HG02885 (cell line): ENCODE data around the gene PABPC3.

ENCODE experiments used
- ATAC-seq: cut with Tn5 transposase; IDR thresholded peaks from one replicate; pipeline ENCODE4 v1.9.1; 2021; ENCODE audit warnings: mild to moderate bottlenecking; ENCODE audit not compliant: unreplicated experiment, poor library complexity

The PABPC3 gene

GRCh38 chr13:25110956-25111584 lies 15.1 kb downstream of the PABPC3 start:
- no peak for ATAC-seq

- ATAC-seq: no peak
These were observed 15.6 kb downstream of the PABPC3 start for GRCh38 chr13:25111585-25111956.

- ATAC-seq: no peak
These were observed 16.8 kb downstream of the PABPC3 start for GRCh38 chr13:25112695-25113255.

GRCh38 chr13:25114220-25114619 lies 18.3 kb downstream of the PABPC3 start:
- ATAC-seq: peak; percentile 85

GRCh38 chr13:25116044-25116443 lies 20.1 kb downstream of the PABPC3 start:
- no peak for ATAC-seq

- ATAC-seq: no peak
These were observed 21.4 kb downstream of the PABPC3 start for GRCh38 chr13:25117312-25117711.

GRCh38 chr13:25118378-25118905 lies 22.5 kb downstream of the PABPC3 start:
- no peak for ATAC-seq

GRCh38 chr13:25130944-25131343 lies 35.0 kb downstream of the PABPC3 start:
- no peak for ATAC-seq

GRCh38 chr13:25131881-25132420 lies 36.0 kb downstream of the PABPC3 start:
- no peak for ATAC-seq

GRCh38 chr13:25132751-25133390 lies 36.9 kb downstream of the PABPC3 start:
- no peak for ATAC-seq

GRCh38 chr13:25135896-25136295 lies 40.0 kb downstream of the PABPC3 start:
- no peak for ATAC-seq

- ATAC-seq: no peak
These were observed 41.2 kb downstream of the PABPC3 start for GRCh38 chr13:25136880-25137787.

- no peak for ATAC-seq
These were observed 41.8 kb downstream of the PABPC3 start for GRCh38 chr13:25137788-25138115.

- no peak for ATAC-seq
These were observed 45.1 kb downstream of the PABPC3 start for GRCh38 chr13:25141042-25141441.

GRCh38 chr13:25143706-25144105 lies 47.8 kb downstream of the PABPC3 start:
- no peak for ATAC-seq

- peak; percentile 85 for ATAC-seq
These were observed 51.9 kb downstream of the PABPC3 start for GRCh38 chr13:25147638-25148401.

- ATAC-seq: no peak
These were observed 52.5 kb downstream of the PABPC3 start for GRCh38 chr13:25148402-25148771.
